Limb (tissue), 2 donors: Measurements from ENCODE around the gene XPO5.
"Not testable (repeated sequence)": the region's sequence is repeated elsewhere in the genome, so short reads cannot be mapped to it uniquely, and the experiment has no call there.

Experiments
- DNase-seq, 2 donors: peaks; one replicate each; pipeline ENCODE4 v3.0.0-alpha.2; 2016; ENCODE audit errors: extremely low spot score in 2 of 2

Gene XPO5

DNA sequence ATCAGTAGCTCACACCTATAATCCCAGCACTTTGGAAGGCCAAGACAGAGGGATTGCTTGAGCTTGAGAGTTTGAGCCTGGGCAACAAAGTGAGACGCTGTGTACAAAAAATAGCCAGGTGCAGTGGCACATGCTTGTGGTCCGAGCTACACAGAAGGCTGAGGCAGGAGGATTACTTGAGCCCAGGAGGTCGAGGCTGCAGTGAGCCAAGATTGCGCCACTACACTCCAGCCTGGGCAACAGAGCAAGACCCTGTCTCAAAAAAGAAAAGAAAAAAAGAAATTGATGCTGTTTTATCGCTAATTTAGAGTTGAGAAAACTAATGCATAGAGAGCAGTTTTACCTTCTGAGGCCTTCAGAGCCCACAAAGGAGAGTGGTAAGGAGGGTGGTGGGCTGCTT is 77.5 kb downstream of the XPO5 start:
- not testable (repeated sequence) for DNase-seq

DNA sequence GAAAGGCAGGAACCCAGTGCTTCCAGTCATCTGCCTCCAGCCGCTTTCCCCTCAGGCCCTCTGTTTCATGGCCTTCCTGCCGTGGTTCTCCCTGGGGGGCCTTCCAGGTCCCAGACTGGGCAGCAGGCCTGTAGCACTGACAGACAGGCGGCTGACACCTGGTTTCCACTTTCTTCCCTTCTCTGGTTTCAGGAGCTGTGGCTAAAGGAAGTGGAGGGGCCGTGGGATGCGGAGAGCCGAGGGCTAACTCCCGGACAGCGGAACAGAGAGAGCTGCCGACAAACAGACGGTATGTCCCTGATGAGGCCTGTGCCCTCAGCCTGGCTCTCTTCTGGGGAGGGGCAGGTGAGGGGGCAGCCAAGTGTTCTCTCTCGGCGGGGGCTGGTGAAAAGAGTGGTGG is 78.1 kb downstream of the XPO5 start:
- DNase-seq = no peak

DNA sequence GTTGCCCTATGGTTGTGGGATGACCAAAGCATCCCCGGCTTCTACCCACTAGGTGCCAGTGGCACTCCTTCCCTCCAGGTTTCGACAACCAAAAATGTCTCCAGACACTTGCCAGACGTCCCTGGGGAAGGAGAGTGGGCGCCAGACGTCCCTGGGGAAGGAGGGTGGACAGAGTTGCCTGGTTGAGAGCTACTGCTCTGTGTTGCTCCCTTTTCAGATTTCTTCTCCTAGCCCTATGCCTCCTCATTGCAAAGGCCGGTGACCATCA is 78.8 kb downstream of the XPO5 start:
- no peak for DNase-seq

DNA sequence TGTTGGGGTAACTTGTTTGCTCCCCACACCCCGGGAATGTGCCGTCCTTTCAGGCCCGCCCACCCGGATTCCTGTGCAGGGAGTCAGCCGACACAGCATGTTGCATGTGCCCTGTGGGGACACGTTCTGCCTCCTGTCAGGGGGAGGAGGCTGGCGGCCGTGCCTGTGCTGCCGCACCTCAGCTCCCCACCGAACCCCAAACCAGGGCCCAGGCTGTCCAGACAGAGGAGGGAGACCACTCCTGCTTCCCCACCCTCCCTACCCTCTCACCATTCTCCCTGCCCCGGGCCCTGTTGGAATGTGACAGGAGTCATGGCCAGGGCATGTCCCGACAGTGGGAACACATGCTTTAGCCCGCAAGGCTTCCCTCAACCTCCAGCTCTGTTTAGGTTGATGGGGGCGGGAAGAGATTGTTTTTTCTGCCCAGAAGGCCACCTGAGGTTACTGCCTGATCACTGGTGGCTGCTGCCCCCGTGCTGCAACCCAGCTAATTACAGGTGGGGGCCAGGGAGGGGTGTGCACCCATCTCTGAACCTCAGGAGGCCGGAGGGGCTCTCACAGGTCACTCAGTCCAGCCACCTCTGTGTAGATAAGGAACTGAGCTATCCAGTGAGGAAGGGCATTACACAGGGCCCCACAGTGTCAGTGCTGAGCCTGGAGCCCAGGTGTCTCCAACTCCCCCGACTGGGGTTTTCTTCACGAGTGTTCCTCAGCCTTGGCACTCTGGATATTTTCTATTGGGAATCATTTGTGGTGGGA is 79.3 kb downstream of the XPO5 start:
- no peak for DNase-seq

DNA sequence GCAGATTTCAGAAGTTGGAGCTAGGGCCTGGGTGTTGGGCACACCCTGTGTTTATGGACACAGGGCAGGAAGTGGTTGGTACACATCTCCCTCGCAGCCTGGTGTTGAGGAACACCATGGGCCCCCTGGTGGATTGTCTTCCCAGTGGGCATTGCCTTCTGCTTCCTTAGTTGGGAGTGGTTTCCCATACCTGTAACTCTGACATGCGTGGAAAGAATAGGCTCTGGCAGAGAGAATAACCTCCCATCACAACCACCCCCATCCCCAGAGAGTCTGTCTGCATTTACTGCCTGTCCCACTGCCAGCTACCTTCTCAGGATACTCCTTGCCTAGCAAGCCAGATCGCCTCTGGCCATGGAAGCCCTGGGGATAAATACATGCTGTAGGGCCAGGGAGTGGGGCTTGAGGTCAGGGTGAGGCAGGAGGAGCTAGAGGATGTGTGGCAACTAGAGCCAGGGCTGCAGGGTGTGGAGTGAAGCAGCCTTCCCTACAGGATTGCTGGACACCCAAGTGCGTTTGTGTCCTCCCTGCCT is 80.4 kb downstream of the XPO5 start:
- DNase-seq = no peak

DNA sequence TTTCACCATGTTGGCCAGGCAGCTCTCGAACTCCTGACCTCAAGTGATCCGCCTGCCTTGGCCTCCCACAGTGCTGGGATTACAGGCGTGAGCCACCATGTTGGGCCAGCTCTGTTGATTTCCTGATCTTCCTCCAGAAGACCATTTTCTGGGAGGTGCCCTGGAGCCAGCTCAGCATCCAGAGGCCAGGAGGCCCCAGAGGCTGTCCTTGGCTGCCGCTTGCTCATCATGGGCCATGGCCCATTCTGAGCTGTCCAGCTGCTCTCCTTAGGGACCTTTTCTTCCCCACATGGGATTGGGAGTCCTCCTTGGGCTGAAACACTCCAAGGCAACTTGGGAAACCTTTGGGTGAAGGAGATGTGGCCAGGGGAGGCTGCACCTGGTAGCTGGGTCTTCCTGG is 81.1 kb downstream of the XPO5 start:
- DNase-seq = no peak

DNA sequence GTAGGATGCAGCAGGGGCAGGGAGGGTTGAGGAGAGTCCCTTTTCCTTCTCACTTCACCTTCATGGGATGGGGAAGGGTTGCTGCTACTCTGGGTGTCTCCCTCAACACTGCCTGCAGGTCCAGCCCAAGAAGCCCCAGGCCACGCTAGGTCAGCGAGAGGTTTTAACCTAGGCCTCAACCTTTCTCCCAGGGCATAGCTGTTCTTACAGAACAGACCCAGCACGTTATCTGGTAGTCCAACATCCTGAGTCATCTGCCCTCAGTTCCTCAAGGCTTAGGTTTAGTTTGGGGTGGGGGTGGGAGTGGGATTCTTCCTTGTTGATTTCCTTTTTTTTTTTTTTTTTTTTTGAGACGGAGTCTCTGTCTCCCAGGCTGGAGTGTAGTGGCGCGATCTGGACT is 81.5 kb downstream of the XPO5 start:
- no peak for DNase-seq

DNA sequence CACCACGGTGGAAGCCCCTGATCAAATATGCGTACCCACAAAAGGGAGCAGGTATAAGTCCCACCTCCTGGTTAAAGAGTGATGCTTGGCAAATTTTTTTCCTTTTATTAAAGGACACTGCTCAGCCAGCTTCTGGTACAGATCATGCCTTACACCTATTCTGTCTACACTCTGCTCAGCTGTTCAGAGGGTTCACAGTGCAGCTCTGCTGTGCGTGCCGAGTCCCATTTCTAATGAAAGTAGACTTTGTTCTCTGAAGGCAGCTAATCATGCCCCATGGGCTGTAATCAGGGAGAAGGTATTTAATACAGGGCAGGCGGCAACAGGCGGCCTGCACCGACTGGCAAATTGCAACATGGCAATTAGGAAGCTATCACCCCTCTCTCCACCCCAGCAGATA is 82.0 kb downstream of the XPO5 start:
- no peak for DNase-seq

DNA sequence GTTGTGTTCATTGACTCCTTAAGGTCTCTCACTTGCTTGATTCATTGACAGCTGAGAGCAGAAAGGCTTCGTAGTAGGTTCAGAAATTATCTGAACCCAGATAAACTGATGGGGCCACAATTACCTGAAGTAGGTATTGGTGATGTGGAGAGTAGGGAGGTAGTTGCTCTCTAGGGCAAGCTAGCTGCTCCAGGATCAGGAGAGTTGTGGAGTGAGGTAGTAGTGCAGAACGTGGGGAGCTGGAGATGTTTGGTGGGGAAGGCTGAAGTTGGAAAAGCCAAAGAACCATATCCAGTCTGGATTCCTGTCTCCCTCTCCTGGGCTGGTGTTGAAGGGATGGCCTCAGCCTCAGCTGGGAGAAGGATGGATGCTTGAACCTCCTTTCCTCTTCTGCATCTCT is 82.6 kb downstream of the XPO5 start:
- DNase-seq = no peak

DNA sequence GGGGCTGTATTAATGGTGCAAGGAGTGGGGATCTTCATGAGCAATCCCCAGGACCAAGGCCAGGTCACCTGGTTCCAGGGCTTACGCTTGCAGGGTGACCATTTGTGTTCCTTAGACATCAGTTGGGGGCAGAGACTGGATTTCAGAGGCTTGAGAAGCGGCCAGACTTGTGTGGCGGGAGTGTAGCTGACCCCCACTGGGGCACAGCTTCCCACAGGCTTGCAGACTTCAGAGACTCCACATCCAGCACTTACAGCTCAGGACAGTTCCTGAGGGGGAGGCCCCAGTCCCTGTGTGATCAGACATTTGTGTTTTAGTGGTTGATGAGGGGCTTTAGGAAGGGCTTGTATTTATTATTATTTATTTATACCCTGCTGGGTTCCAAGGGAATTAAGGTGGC is 83.2 kb downstream of the XPO5 start:
- no peak for DNase-seq

DNA sequence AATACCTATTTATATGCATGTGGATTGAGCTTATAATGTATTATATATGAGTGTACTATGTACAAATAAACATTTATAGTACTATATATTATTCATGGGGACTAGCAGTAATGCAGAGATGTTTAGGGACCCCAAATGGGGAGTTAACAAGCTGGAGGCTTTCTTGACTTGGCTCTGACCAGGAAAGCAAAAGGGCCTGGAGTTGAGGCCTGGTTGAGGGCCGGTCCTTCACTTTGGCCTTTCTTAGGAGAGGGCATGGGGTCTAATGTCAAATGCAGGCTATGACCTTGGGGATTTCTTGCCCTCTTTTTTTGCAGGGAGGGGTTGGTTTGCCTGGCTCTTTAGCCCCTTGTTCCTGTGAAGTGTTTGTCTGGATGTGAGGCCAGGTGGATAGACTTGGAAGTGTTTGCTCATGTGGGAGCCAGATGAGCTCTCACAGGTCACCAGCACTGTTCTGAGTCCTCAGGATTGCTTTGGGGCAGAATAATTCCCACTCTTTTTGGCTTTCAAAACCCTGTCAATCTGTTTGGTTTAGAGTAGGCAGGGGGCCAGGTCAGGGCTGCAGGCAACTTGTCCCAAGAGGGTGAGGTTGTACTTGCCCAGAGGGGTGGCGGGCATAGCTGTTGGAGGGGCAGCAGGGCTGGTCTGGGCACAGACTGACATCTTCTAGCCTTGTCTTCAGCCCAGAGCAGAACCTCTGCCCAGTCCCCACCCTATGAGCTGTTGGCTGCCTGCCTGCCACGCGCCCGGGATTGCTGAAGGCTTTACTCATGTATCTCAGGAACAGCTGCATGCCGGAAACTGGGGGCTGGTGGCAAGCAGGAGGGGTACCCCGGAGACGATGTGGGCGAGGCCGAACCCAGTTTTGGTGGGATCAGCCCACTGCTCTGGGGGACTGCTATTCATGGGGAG is 83.8 kb downstream of the XPO5 start:
- peak in 1 of 2 donors; percentile 77 for DNase-seq

DNA sequence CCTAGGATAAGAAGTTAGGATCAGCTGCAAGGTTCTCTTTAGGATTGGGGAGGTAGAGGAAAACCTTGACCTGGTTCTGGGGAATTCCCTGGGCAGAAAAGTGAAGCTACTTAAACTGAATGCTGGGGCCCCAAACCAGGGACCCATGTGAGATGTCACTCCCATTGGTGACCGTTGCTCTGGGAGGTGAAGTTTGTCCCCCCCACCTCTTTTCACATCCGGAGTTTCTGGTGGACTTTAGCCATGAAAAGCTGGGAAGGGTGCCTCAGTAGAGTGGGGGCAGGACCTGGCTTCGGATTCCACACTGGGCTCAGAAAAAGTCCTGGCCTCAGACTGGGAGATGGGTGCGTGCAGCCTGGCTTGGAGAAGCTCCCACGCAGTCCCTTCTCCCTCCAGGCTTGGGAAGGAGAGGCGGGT is 85.3 kb downstream of the XPO5 start:
- no peak for DNase-seq

DNA sequence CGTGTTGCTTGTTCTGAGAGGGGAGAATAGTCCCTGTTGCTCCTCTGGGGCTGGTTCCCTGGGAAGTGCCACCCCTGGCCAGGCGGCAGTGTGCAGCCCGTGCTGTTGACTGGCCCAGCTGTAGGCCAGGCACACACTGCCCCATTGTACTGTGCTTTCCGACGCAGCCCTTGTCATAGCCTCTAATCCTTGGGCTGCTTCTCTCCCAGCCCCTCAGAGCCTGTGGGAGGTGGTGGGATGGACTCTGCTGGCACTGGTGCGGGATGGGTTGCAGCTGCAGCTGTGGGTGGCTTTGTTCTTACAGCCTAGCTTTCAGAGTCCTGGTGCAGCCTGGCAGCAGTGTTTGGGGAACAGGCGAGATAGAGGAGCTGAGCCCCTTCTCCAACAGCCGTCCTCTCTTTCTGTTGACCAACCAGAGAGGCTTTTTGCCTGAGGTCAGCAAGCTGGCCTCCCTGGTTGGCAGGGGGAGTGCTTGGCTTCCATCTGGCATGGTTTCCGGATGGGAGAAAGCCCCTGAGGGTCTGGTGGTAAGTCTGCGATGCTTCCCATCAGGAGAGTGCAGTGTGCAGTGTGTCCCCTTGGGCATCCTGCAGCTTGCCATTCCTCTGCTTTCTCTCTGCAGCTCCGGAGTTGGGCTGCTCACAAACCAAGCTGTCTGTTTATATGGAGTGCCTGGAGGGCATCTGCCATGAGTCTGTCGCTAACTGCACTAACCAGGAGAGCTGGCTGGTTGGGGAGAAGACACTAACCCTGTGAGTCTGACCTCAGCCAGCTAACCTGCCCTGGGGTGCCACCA is 86.4 kb downstream of the XPO5 start:
- no peak for DNase-seq

DNA sequence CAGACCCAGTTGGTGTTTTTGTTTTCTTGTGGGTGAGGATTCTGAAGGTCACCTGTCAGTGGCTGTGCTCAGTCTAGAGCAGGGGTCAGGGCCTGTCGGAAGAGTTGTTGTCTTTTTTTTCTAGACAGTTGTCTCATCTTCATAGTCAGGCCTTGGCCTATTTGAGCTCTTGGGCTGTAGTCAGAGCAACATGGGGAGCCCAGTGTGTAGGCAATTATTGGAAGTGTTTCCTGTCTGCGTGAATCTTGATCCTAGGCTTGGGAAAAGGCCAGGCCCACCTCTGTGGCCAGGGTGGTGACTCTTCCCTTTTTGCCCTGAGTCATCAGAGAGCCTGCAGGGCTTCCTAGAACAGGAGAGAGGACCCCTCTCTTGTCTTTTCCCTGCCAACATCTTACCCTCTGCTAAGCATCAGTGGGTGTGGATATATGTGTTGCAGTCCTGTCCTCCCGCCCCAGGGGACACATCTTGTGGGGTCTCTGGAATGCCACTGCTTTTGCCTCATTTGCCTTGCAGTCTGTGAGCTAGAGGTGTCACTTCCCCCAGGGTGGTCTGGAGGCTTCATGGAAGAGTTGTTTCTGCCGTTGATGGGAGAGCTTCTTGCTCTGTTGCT is 87.1 kb downstream of the XPO5 start:
- no peak for DNase-seq

DNA sequence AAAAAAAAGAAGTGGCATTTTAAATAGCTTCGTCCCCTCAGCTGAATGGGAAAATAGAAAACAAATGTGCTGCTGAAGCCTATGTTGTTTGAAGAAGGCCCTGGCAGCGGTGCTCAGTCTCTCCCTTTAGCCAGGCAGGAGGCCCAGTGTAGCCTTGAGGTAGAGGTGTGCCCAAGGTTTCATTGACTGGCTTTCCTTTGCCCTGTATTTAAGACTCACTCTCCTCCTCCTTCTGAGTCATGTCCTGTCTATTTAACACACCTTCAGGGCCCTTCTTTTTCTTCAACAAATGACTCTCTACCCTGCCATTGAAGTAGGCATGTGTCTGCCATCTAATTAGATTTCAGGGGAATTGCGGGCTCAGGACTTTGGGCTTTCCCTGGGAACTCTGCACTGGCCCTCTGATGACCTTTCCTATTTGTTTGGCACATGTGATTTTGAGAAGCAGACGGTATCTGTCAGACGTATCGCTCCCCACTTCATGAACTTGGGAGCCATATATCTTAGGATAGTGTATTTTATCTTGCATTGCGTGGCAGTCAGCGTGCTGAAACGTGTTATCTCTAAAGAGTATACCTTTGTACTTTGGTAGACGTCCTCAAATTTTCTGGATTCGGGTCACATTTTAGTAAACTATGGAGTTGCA is 94.1 kb downstream of the XPO5 start:
- no peak for DNase-seq

DNA sequence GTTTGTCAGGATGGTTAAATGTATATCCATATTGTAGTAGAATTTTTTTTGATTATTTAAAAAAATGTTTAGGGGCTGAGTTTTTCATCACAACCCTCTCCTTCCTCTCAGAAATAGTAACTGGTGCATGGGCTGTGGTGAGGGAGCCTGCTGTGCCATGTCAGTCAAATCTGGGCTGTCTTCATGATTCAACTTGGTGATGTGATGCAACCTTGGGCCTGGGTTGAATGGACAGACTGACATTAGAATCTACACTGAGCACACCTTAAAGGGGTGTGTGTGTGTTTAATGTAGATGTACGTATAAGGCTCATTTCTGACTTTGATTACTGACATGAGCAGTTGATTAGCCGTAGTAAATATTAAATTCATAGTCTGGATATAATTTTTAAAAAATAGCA is 94.8 kb downstream of the XPO5 start:
- DNase-seq = no peak

DNA sequence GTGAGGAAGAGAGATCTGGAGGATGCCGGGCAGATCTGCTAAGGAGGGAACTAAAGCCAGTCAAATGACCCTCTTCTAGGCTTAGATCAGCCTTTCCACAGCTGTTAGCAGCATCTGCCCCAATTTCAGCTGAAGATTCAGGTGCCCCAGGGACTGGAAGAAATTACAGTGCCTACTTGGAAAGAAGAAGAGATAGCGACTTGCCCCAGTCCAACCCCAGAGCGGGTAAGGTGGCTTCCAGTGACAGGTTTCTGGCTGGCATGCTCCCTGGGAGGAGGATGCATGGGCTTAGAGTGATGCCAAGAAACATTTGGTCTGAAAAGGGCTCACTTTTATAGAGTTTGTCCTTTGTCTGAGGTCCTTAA is 97.8 kb downstream of the XPO5 start:
- DNase-seq = no peak

DNA sequence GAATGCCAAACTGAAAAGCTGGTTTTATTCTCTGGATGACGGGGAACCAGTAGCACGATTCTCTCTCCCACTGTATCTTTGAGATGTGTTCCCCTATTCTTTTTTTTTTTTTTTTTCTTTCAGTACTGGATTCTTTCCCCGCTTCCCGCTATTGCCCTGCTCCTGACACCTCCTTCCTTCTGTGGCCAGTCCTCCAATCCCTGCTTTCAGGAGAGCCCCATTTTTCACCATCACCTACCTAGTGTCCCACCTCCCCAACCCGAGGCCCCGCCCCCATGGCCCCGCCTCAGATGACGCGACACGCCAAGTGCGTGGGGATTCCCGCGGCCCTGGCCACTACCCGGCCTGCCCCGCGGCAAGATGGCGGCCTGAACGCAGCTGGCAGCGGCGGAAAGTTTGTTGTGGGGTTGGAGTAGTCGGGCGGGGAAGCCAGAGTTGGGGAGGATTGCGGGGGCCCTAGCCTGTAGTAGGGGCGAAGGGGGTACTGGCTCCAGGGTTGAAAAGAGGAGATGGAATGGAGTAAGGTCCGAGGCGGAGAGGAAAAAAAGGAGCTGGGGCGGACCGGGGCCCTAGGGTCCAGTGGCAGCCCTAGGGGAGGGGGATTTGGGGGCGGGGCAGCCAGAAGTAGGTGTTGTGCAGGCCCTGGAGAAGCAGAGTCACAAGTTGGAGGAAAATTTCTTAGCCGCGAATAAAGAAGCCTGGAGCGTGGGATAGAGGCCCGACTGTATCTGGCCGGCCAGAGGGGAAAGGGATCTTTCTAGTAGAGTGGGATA is 98.4 kb downstream of the XPO5 start, which contains the start of gene TJAP1:
TSS of gene TJAP1 (plus strand) at position 336 of the 773 bp plus-strand sequence. CDS start 21,432 bp downstream, outside the sequence.
- DNase-seq = peak; percentile 85 to 99

DNA sequence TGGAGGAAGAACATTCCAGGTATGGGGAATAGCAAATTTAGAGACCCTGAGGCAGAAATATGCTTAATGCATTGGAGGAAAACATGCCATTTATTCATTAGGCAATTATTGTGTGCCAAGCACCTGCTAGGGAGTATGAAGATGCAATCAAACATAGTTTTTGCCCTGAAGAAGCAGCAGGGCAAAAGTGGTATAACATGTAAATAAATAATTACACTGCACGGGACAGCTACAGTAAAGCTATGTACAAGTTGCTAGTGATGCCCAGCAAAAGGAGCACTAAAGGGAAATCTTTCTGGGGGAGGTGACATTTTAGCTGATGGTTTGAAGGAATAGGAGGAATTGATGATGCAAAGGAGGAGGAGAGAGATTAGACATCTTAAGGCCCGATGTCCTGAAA is 99.1 kb downstream of the XPO5 start:
- no peak for DNase-seq

DNA sequence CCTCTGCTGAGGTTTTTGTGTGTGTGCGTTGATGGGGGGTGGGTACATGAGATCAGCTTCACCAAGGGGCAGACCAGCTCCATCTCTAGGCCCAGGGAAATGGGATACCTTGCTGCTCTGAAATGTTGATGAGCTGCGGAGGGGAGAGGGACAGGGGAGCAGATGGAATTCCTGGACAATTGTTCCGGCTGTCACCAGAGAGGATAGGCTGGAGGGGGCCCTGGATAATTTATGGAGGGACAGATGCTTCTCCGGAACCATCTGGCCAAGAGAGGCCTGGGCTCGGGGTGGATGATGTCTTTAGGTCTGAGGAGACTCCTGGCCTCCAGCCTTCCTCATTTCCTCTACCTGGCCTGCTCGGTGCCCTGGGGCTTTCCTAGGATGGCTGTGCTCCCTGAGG is 100.3 kb downstream of the XPO5 start:
- no peak for DNase-seq
